ENCODE data around the gene CCDC71. TPM values are rescaled to one million over a fixed set of nuclear protein-coding genes. Genes with fewer than 3 reads are reported as not detected.

CCDC71 gene
- total RNA-seq, result 43.6 and 47.1 TPM in 2 replicates

GRCh38 chr3:49165771-49166751 lies at the start of gene CCDC71:
Gene CCDC71 (minus strand): TSS chr3:49166331. CDS start chr3:49164208, 2,123 bp downstream.

GRCh38 chr3:49171119-49171774 lies 5.1 kb upstream of the CCDC71 start, which contains the start of gene KLHDC8B:
Gene KLHDC8B (plus strand): TSS chr3:49171598. CDS start chr3:49172770, 1,172 bp downstream.

GRCh38 chr3:49132437-49133225 lies 33.5 kb downstream of the CCDC71 start, which contains the start of gene LAMB2:
Gene LAMB2 (minus strand): TSS chr3:49133050. CDS start chr3:49132867, 183 bp downstream.

GRCh38 chr3:49120438-49121131 lies 45.5 kb downstream of the CCDC71 start, which contains the start of gene USP19:
Gene USP19 (minus strand): TSS chr3:49120823. CDS start chr3:49119145, 1,678 bp downstream.

Other genes with a start within 250 kb of the CCDC71 start
- 52.2 and 85.2 TPM in 2 replicates for gene ARIH2, start 247.5 kb downstream of the CCDC71 start, total RNA-seq
- 16.5 and 45.8 TPM in 2 replicates for gene P4HTM, start 176.1 kb downstream of the CCDC71 start, total RNA-seq
- gene WDR6, start 158.9 kb downstream of the CCDC71 start, total RNA-seq, result 59.0 and 86.9 TPM in 2 replicates
- 34.3 and 64.6 TPM in 2 replicates for gene DALRD3, start 147.8 kb downstream of the CCDC71 start, total RNA-seq
- 111 and 275 TPM in 2 replicates for gene NDUFAF3, start 144.2 kb downstream of the CCDC71 start, total RNA-seq
- gene IMPDH2, start 136.9 kb downstream of the CCDC71 start, total RNA-seq, result 248 and 350 TPM in 2 replicates
- 63.8 and 100 TPM in 2 replicates for gene QRICH1, start 72.3 kb downstream of the CCDC71 start, total RNA-seq
- gene QARS1, start 61.6 kb downstream of the CCDC71 start, total RNA-seq, result 316 and 341 TPM in 2 replicates
- gene USP19, start 45.5 kb downstream of the CCDC71 start, total RNA-seq, result 41.4 and 81.1 TPM in 2 replicates
- gene LAMB2, start 33.3 kb downstream of the CCDC71 start, total RNA-seq, result 246 and 364 TPM in 2 replicates
- 15.4 and 42.7 TPM in 2 replicates for gene KLHDC8B, start 5.3 kb upstream of the CCDC71 start, total RNA-seq
- gene C3orf62, start 110.9 kb upstream of the CCDC71 start, total RNA-seq, result 1.5 and 1.7 TPM in 2 replicates
- gene USP4, start 173.7 kb upstream of the CCDC71 start, total RNA-seq, result 15.2 and 17.6 TPM in 2 replicates
- 337 and 610 TPM in 2 replicates for gene GPX1, start 192.0 kb upstream of the CCDC71 start, total RNA-seq
- 493 and 605 TPM in 2 replicates for gene RHOA, start 245.6 kb upstream of the CCDC71 start, total RNA-seq
- 30.3 and 34.0 TPM in 2 replicates for gene TCTA, start 246.1 kb upstream of the CCDC71 start, total RNA-seq

All from epithelial cell of alveolus of lung (primary cell).